Measurements from ENCODE around the gene SCARB1. TPM values are rescaled to one million over a fixed set of nuclear protein-coding genes. Genes with fewer than 3 reads are reported as not detected.

The SCARB1 gene
- total and polyA plus RNA-seq, 2 experiments from 2014 or later, result 50.4 to 90.0 TPM

- TF ChIP-seq CTCF (IDR thresholded peaks at IDR 0.05; ENCODE audit: poor library complexity) (no peak), EZH2 (IDR thresholded peaks at IDR 0.05; ENCODE audit: borderline replicate concordance) (no peak), EZH2phosphoT487 (IDR thresholded peaks at IDR 0.05; ENCODE audit: low read depth, severe bottlenecking, unreplicated experiment) (no peak)
- no peaks in the 10 kb centered on the region for H3K9me2 ChIP-seq (replicated peaks; ENCODE audit: insufficient read depth)
- peaks cover 44% of the 10 kb centered on the region for H3K4me1 ChIP-seq (ENCODE audit: insufficient read depth)
- no peak overlapping the region for H2AFZ ChIP-seq
- no peaks in the 10 kb centered on the region for H4K20me1 ChIP-seq (ENCODE audit: insufficient read depth, poor library complexity, severe bottlenecking)
- DNase-seq (ENCODE audit: low spot score), result no peak
- H3K4me2 ChIP-seq, result no peak overlapping the region
- no peaks in the 10 kb centered on the region for H3K27me3 ChIP-seq
- H3K9me3 ChIP-seq (ENCODE audit: low read depth), result no peaks in the 10 kb centered on the region
- H3K36me3 ChIP-seq (replicated peaks; ENCODE audit: insufficient read depth, low read depth), result no peaks in the 10 kb centered on the region
- H3K27ac ChIP-seq, result no peak overlapping the region
- H3K79me2 ChIP-seq, result no peaks in the 10 kb centered on the region
- no peak overlapping the region for H3K4me3 ChIP-seq
- 58% methylated on average over 22 of the region's 22 CpGs for WGBS (ENCODE audit: low lambda C conversion rate, missing lambda C conversion rate)
These were observed 129.4 kb downstream of the SCARB1 start for GRCh38 chr12:124734224-124734788.

- Histone ChIP-seq H3K27ac (peak overlapping the region; percentile 2), H2AFZ (no peak overlapping the region), H3K4me2 (no peak overlapping the region), H3K9me3 (ENCODE audit: low read depth) (no peaks in the 10 kb centered on the region), H3K4me1 (ENCODE audit: insufficient read depth) (peaks cover 44% of the 10 kb centered on the region), H3K36me3 (replicated peaks; ENCODE audit: insufficient read depth, low read depth) (no peaks in the 10 kb centered on the region), H3K4me3 (no peak overlapping the region), H3K79me2 (no peaks in the 10 kb centered on the region), H3K27me3 (no peaks in the 10 kb centered on the region), H3K9me2 (replicated peaks; ENCODE audit: insufficient read depth) (no peaks in the 10 kb centered on the region), H4K20me1 (ENCODE audit: insufficient read depth, poor library complexity, severe bottlenecking) (no peaks in the 10 kb centered on the region)
- TF ChIP-seq EZH2 (IDR thresholded peaks at IDR 0.05; ENCODE audit: borderline replicate concordance) (no peak), EZH2phosphoT487 (IDR thresholded peaks at IDR 0.05; ENCODE audit: low read depth, severe bottlenecking, unreplicated experiment) (no peak), CTCF (IDR thresholded peaks at IDR 0.05; ENCODE audit: poor library complexity) (no peak)
- WGBS (ENCODE audit: low lambda C conversion rate, missing lambda C conversion rate), result 73% methylated on average over 6 of the region's 6 CpGs
- no peak for DNase-seq (ENCODE audit: low spot score)
These were observed 130.6 kb downstream of the SCARB1 start for GRCh38 chr12:124733086-124733485.

GRCh38 chr12:124732275-124733075 is 131.2 kb downstream of the SCARB1 start:
- TF ChIP-seq CTCF (IDR thresholded peaks at IDR 0.05; ENCODE audit: poor library complexity), result no peak
- no peak for TF ChIP-seq EZH2 (IDR thresholded peaks at IDR 0.05; ENCODE audit: borderline replicate concordance)
- TF ChIP-seq EZH2phosphoT487 (IDR thresholded peaks at IDR 0.05; ENCODE audit: low read depth, severe bottlenecking, unreplicated experiment), result no peak
- WGBS (ENCODE audit: low lambda C conversion rate, missing lambda C conversion rate), result 64% methylated on average over 17 of the region's 17 CpGs
- no peaks in the 10 kb centered on the region for H3K36me3 ChIP-seq (replicated peaks; ENCODE audit: insufficient read depth, low read depth)
- H3K4me3 ChIP-seq, result no peak overlapping the region
- peak overlapping the region; percentile 2 for H3K27ac ChIP-seq
- DNase-seq (ENCODE audit: low spot score), result no peak
- H3K9me2 ChIP-seq (replicated peaks; ENCODE audit: insufficient read depth), result no peaks in the 10 kb centered on the region
- H3K4me2 ChIP-seq, result no peak overlapping the region
- H3K9me3 ChIP-seq (ENCODE audit: low read depth), result no peaks in the 10 kb centered on the region
- peaks cover 44% of the 10 kb centered on the region for H3K4me1 ChIP-seq (ENCODE audit: insufficient read depth)
- H2AFZ ChIP-seq, result no peak overlapping the region
- no peaks in the 10 kb centered on the region for H4K20me1 ChIP-seq (ENCODE audit: insufficient read depth, poor library complexity, severe bottlenecking)
- H3K27me3 ChIP-seq, result no peaks in the 10 kb centered on the region
- H3K79me2 ChIP-seq, result no peaks in the 10 kb centered on the region
